HL-60 (cell line): ENCODE data around the gene HERC2.
"Not testable (repeated sequence)": the region's sequence is repeated elsewhere in the genome, so short reads cannot be mapped to it uniquely, and the experiment has no call there.

ENCODE experiments used
- POLR2AphosphoS5 ChIP-seq: IDR thresholded peaks from 2 replicates; pipeline ENCODE4 v1.6.1; 2012; ENCODE audit warnings: low read depth
- TF ChIP-seq, protein P1 (sequence below): IDR thresholded peaks from one replicate; pipeline ENCODE4 v1.5.1; 2011; ENCODE audit warnings: low read length, control low read depth, inconsistent platforms; ENCODE audit not compliant: insufficient read depth

DNA sequence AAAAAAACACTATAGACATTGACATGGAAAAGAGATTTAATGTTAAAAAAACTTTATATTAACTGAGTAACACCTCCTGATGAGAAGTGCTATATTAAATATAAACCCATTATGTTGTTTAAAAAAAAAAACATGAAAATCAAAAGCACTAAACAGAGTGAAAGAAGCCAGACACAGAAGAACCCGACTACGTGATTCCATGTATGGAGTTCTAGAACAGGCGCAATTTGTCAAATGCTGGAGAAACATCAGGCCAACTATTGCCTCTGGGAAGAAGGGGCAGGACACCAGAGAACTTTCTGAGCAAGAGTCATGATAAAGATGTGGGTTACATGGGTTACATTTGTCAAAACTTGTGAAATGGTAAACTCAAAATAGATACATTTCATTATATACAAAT, 24.5 kb downstream of the HERC2 start:
- TF ChIP-seq, protein P1, sequence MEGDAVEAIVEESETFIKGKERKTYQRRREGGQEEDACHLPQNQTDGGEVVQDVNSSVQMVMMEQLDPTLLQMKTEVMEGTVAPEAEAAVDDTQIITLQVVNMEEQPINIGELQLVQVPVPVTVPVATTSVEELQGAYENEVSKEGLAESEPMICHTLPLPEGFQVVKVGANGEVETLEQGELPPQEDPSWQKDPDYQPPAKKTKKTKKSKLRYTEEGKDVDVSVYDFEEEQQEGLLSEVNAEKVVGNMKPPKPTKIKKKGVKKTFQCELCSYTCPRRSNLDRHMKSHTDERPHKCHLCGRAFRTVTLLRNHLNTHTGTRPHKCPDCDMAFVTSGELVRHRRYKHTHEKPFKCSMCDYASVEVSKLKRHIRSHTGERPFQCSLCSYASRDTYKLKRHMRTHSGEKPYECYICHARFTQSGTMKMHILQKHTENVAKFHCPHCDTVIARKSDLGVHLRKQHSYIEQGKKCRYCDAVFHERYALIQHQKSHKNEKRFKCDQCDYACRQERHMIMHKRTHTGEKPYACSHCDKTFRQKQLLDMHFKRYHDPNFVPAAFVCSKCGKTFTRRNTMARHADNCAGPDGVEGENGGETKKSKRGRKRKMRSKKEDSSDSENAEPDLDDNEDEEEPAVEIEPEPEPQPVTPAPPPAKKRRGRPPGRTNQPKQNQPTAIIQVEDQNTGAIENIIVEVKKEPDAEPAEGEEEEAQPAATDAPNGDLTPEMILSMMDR = not testable (repeated sequence)
- not testable (repeated sequence) for TF ChIP-seq POLR2AphosphoS5
